GM12878 (cell line): ENCODE results near the gene CELSR1. TPM values are rescaled to one million over a fixed set of nuclear protein-coding genes. Genes with fewer than 3 reads are reported as not detected.

ENCODE experiments used
- ATAC-seq: fragments of 200-7000 bp; cut with Tn5 transposase; 3 replicates; pipeline ENCODE4 v1.9.1; 2020; ENCODE audit warnings: mild to moderate bottlenecking, moderate library complexity
- BruUV-seq: library from RNA; stranded (reverse); fragments of 400-500 nt; replicated peaks from 2 replicates; lab custom pipeline; 2021; lab: Mats Ljungman, UMichigan
- CTCF ChIA-PET: fragments of 300-600 bp; sonication (Branson Sonifier 250); formaldehyde crosslinking; extraction: SDS; loops from one replicate; lab custom pipeline; 2021; ENCODE audit warnings: inconsistent platforms; lab: Yijun Ruan, JAX
- POLR2A ChIA-PET: fragments of 350-600 bp; formaldehyde crosslinking; extraction: SDS; loops from one replicate; lab custom pipeline; 2021; ENCODE audit warnings: inconsistent platforms; lab: Charles Lee
- RAD21 ChIA-PET: fragments of 300-600 bp; sonication (Branson Sonifier 250); formaldehyde crosslinking; loops from one replicate; lab custom pipeline; 2023; ENCODE audit warnings: antibody characterized with exemption; ENCODE audit not compliant: unreplicated experiment; lab: Charles Lee
- SMC1A ChIA-PET: fragments of 300-600 bp; sonication (Branson Sonifier 250); formaldehyde crosslinking; loops from one replicate; lab custom pipeline; 2023; ENCODE audit not compliant: unreplicated experiment, uncharacterized antibody; lab: Charles Lee
- DNase-seq: peaks from one replicate; pipeline ENCODE4 v3.0.0-alpha.2; 2011; ENCODE audit warnings: low read depth, low spot score
- FAIRE-seq: peaks from 3 replicates; lab custom pipeline; 2011; peaks lifted over from hg19 to GRCh38; lab: Jason Lieb, UNC
- H2AFZ ChIP-seq: 2 replicates; pipeline ENCODE4 v1.6.0; 2011; ENCODE audit warnings: low read depth, low read length, control low read depth; ENCODE audit not compliant: control insufficient read depth
- H3K27ac ChIP-seq: 2 replicates; pipeline ENCODE4 v1.5.1; 2011; ENCODE audit warnings: control low read depth; ENCODE audit not compliant: control insufficient read depth, insufficient read depth
- H3K27me3 ChIP-seq, 2 experiments: replicated peaks in 1 of 2; 2 replicates each; pipeline versions ENCODE4 v1.6.0 to v1.6.1; 2011; ENCODE audit warnings: low read length in 1 of 2; ENCODE audit not compliant: control insufficient read depth in 2 of 2, insufficient read depth in 2 of 2
- H3K36me3 ChIP-seq, 2 experiments: 2 replicates each; pipeline ENCODE4 v1.5.1; 2011; ENCODE audit warnings: low read length in 1 of 2; ENCODE audit not compliant: control insufficient read depth in 2 of 2, insufficient read depth in 2 of 2
- H3K4me1 ChIP-seq: 2 replicates; pipeline ENCODE4 v1.6.1; 2011; ENCODE audit warnings: mild to moderate bottlenecking, low read length, moderate library complexity, mixed read lengths; ENCODE audit not compliant: control insufficient read depth, insufficient read depth
- H3K4me2 ChIP-seq: 2 replicates; pipeline ENCODE4 v1.6.0; 2011; ENCODE audit warnings: control low read depth; ENCODE audit not compliant: control insufficient read depth, insufficient read depth
- H3K4me3 ChIP-seq: fragments of 200-600 bp; sonication (generic); 2 replicates; pipeline ENCODE4 v1.5.1; 2016
- H3K79me2 ChIP-seq: 2 replicates; pipeline ENCODE4 v1.6.0; 2011; ENCODE audit warnings: low read length; ENCODE audit not compliant: control insufficient read depth, insufficient read depth
- H3K9ac ChIP-seq: 2 replicates; pipeline ENCODE4 v1.8.0; 2011; ENCODE audit warnings: low read length, control low read depth, mixed read lengths; ENCODE audit not compliant: control insufficient read depth, insufficient read depth
- H3K9me3 ChIP-seq: replicated peaks from 3 replicates; pipeline ENCODE4 v1.5.1; 2011; ENCODE audit warnings: mild to moderate bottlenecking, low read length; ENCODE audit not compliant: control insufficient read depth, insufficient read depth
- H4K20me1 ChIP-seq: 2 replicates; pipeline ENCODE4 v1.6.0; 2011; ENCODE audit not compliant: control insufficient read depth, insufficient read depth
- ATF7 ChIP-seq: fragments of 450-650 bp; IDR thresholded peaks from 2 replicates; pipeline ENCODE4 v1.6.1; 2016; ENCODE audit warnings: low read depth, mild to moderate bottlenecking
- BRCA1 ChIP-seq: IDR thresholded peaks from 2 replicates; pipeline ENCODE4 v1.6.1; 2011; ENCODE audit warnings: low read depth, low read length, improper control_type of control experiment
- EGR1 ChIP-seq, 2 experiments: IDR thresholded peaks; 1 replicate in 1 of 2; 2 replicates in 1 of 2; pipeline ENCODE4 v1.6.1; 2011 to 2012; ENCODE audit warnings: low read depth in 2 of 2, low read length in 2 of 2, borderline replicate concordance in 1 of 2, mild to moderate bottlenecking in 1 of 2, moderate library complexity in 1 of 2
- IKZF1 ChIP-seq: fragments of 450-650 bp; conservative IDR thresholded peaks from 2 replicates; pipeline ENCODE4 v1.6.1; 2017; ENCODE audit warnings: antibody characterized with exemption, mild to moderate bottlenecking
- SMAD1 ChIP-seq: fragments of 450-650 bp; IDR thresholded peaks from 2 replicates; pipeline ENCODE4 v1.6.1; 2018; ENCODE audit warnings: mild to moderate bottlenecking, low read depth; ENCODE audit not compliant: partially characterized antibody
- SMARCA5 ChIP-seq: fragments of 450-650 bp; IDR thresholded peaks from 2 replicates; pipeline ENCODE4 v1.6.1; 2017; ENCODE audit warnings: mild to moderate bottlenecking
- SREBF2 ChIP-seq: IDR thresholded peaks from 2 replicates; pipeline ENCODE4 v1.6.1; 2012; ENCODE audit warnings: mild to moderate bottlenecking, low read length
- WGBS: methylation state at CpG from one replicate; pipeline ENCODE4 v1.1.6; 2016; ENCODE audit warnings: low lambda C conversion rate; ENCODE audit not compliant: insufficient replicate concordance, insufficient coverage; ENCODE audit errors: missing lambda C conversion rate; 5-methylcytosine and 5-hydroxymethylcytosine counted together
- in situ Hi-C: fragments of 300-500 bp; cut with MboI; formaldehyde crosslinking; loops from 9 replicates; pipeline ENCODE4 v1.14.3; 2018; ENCODE audit warnings: mixed read lengths
- intact Hi-C: fragments of 100-400 bp; cut with micrococcal nuclease; formaldehyde crosslinking; loops from one replicate; pipeline ENCODE4 v1.14.2; 2022; ENCODE audit not compliant: unreplicated experiment
- polyA plus RNA-seq, 11 experiments: library from polyadenylated mRNA; depleted of rRNA in 4 of 11; unstranded in 6 of 11; stranded (reverse) in 5 of 11; fragments of >200 nt; fragmentation: Nextera tagmentation in 4 of 11; fragmentation: Illumina TruSeq in 1 of 11; extraction: Ambion mirVana in 4 of 11; extraction: Trizol in 1 of 11; gene quantifications; 1 replicate in 1 of 11; 2 replicates in 10 of 11; pipeline versions ENCODE4 v1.2.1 to v1.2.3, GENCODE V29; 2011 to 2016; ENCODE audit warnings: inconsistent platforms in 2 of 11, missing spikeins in 2 of 11, low read depth in 1 of 11
- total RNA-seq, 4 experiments: library from RNA; depleted of rRNA in 3 of 4; stranded (reverse); fragments of >200 nt in 3 of 4; fragmentation: Illumina TruSeq in 1 of 4; extraction: Trizol in 1 of 4; gene quantifications; 2 replicates each; pipeline versions ENCODE4 v1.2.1 to v1.2.3, GENCODE V29; 2013 to 2021
- TF ChIP-seq, protein P1 (sequence below): IDR thresholded peaks from 2 replicates; pipeline ENCODE4 v1.6.1; 2012; ENCODE audit warnings: low read length, inconsistent platforms
- TF ChIP-seq, protein P2 (sequence below): IDR thresholded peaks from 2 replicates; pipeline ENCODE4 v1.6.1; 2012; ENCODE audit warnings: mild to moderate bottlenecking, low read depth, low read length
- TF ChIP-seq, protein P3 (sequence below): fragments of 450-650 bp; formaldehyde crosslinking; IDR thresholded peaks from 2 replicates; pipeline ENCODE4 v1.4.0; 2020; ENCODE audit warnings: mild to moderate bottlenecking, moderate library complexity
- TF ChIP-seq, protein P4 (sequence below): IDR thresholded peaks from 2 replicates; pipeline ENCODE4 v1.6.1; 2012; ENCODE audit warnings: low read depth, low read length, improper control_type of control experiment
- TF ChIP-seq, protein P5 (sequence below): IDR thresholded peaks from 2 replicates; pipeline ENCODE4 v1.6.1; 2012; ENCODE audit warnings: low read depth, low read length, improper control_type of control experiment

CELSR1 gene
- total and polyA plus RNA-seq, 10 of the 15 experiments (the other 5 are each of a cell fraction or from before 2014, with no cell fraction given): 0.05 to 1.7 (median 0.35) TPM; not detected in 2

DNA sequence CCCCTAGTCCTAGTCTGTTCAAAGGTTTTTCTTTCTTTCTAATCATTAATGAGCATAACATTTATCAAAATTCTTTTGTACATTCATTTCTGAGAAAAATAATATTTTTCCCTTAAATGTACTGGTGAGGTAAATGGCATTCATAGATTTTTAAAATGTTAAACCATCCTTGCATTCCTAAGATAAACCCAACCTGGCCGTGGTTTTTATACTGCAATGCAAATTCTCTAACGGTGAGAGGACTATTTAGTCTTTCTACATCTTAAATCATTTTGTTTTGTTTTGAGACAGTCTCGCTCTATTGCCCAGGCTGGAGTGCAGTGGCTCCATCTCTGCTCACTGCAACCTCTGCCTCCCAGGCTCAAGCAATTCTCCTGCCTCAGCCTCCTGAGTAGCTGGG lies 161.3 kb downstream of the CELSR1 start:
- no peak overlapping the region for H3K9ac ChIP-seq
- CTCF ChIA-PET: no interaction called here
- H3K79me2 ChIP-seq: no peaks in the 10 kb centered on the region
- in situ Hi-C loops: no loop called here
- H3K36me3 ChIP-seq: no peaks in the 10 kb centered on the region
- intact Hi-C loops: no loop called here
- H3K4me2 ChIP-seq: no peak overlapping the region
- no peak overlapping the region for H2AFZ ChIP-seq
- H3K4me3 ChIP-seq: no peak overlapping the region
- no peaks in the 10 kb centered on the region for H3K27me3 ChIP-seq
- RAD21 ChIA-PET: no interaction called here
- peaks cover 6% of the 10 kb centered on the region for H3K4me1 ChIP-seq
- ATAC-seq (no peak), FAIRE-seq (no peak), DNase-seq (no peak)
- 3% methylated on average over 3 of the region's 3 CpGs for WGBS
- H3K9me3 ChIP-seq: peaks cover 3% of the 10 kb centered on the region; the same call in 2 of the 3 replicates
- no peaks in the 10 kb centered on the region for H4K20me1 ChIP-seq
- no TSS peak for BruUV-seq
- POLR2A ChIA-PET: no interaction called here
- no peak overlapping the region for H3K27ac ChIP-seq
- TF ChIP-seq, protein P1, sequence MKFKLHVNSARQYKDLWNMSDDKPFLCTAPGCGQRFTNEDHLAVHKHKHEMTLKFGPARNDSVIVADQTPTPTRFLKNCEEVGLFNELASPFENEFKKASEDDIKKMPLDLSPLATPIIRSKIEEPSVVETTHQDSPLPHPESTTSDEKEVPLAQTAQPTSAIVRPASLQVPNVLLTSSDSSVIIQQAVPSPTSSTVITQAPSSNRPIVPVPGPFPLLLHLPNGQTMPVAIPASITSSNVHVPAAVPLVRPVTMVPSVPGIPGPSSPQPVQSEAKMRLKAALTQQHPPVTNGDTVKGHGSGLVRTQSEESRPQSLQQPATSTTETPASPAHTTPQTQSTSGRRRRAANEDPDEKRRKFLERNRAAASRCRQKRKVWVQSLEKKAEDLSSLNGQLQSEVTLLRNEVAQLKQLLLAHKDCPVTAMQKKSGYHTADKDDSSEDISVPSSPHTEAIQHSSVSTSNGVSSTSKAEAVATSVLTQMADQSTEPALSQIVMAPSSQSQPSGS: no peak
- TF ChIP-seq, protein P2, sequence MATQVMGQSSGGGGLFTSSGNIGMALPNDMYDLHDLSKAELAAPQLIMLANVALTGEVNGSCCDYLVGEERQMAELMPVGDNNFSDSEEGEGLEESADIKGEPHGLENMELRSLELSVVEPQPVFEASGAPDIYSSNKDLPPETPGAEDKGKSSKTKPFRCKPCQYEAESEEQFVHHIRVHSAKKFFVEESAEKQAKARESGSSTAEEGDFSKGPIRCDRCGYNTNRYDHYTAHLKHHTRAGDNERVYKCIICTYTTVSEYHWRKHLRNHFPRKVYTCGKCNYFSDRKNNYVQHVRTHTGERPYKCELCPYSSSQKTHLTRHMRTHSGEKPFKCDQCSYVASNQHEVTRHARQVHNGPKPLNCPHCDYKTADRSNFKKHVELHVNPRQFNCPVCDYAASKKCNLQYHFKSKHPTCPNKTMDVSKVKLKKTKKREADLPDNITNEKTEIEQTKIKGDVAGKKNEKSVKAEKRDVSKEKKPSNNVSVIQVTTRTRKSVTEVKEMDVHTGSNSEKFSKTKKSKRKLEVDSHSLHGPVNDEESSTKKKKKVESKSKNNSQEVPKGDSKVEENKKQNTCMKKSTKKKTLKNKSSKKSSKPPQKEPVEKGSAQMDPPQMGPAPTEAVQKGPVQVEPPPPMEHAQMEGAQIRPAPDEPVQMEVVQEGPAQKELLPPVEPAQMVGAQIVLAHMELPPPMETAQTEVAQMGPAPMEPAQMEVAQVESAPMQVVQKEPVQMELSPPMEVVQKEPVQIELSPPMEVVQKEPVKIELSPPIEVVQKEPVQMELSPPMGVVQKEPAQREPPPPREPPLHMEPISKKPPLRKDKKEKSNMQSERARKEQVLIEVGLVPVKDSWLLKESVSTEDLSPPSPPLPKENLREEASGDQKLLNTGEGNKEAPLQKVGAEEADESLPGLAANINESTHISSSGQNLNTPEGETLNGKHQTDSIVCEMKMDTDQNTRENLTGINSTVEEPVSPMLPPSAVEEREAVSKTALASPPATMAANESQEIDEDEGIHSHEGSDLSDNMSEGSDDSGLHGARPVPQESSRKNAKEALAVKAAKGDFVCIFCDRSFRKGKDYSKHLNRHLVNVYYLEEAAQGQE: no peak
- TF ChIP-seq BRCA1 (no peak), EGR1 (IDR thresholded peaks at IDR 0.05; ENCODE audit: borderline replicate concordance in 1 of 2, low read depth in 2 of 2, low read length in 2 of 2) (no peak), IKZF1 (no peak), ATF7 (no peak), SMARCA5 (no peak), SMAD1 (no peak), SREBF2 (no peak)
- TF ChIP-seq, protein P3, sequence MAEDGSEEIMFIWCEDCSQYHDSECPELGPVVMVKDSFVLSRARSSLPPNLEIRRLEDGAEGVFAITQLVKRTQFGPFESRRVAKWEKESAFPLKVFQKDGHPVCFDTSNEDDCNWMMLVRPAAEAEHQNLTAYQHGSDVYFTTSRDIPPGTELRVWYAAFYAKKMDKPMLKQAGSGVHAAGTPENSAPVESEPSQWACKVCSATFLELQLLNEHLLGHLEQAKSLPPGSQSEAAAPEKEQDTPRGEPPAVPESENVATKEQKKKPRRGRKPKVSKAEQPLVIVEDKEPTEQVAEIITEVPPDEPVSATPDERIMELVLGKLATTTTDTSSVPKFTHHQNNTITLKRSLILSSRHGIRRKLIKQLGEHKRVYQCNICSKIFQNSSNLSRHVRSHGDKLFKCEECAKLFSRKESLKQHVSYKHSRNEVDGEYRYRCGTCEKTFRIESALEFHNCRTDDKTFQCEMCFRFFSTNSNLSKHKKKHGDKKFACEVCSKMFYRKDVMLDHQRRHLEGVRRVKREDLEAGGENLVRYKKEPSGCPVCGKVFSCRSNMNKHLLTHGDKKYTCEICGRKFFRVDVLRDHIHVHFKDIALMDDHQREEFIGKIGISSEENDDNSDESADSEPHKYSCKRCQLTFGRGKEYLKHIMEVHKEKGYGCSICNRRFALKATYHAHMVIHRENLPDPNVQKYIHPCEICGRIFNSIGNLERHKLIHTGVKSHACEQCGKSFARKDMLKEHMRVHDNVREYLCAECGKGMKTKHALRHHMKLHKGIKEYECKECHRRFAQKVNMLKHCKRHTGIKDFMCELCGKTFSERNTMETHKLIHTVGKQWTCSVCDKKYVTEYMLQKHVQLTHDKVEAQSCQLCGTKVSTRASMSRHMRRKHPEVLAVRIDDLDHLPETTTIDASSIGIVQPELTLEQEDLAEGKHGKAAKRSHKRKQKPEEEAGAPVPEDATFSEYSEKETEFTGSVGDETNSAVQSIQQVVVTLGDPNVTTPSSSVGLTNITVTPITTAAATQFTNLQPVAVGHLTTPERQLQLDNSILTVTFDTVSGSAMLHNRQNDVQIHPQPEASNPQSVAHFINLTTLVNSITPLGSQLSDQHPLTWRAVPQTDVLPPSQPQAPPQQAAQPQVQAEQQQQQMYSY: no peak
- TF ChIP-seq, protein P4, sequence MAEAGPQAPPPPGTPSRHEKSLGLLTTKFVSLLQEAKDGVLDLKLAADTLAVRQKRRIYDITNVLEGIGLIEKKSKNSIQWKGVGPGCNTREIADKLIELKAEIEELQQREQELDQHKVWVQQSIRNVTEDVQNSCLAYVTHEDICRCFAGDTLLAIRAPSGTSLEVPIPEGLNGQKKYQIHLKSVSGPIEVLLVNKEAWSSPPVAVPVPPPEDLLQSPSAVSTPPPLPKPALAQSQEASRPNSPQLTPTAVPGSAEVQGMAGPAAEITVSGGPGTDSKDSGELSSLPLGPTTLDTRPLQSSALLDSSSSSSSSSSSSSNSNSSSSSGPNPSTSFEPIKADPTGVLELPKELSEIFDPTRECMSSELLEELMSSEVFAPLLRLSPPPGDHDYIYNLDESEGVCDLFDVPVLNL: no peak
- TF ChIP-seq, protein P5, sequence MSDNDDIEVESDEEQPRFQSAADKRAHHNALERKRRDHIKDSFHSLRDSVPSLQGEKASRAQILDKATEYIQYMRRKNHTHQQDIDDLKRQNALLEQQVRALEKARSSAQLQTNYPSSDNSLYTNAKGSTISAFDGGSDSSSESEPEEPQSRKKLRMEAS: no peak
- SMC1A ChIA-PET: no interaction called here
